HepG2 (cell line): ENCODE data around the gene PEMT. TPM values are rescaled to one million over a fixed set of nuclear protein-coding genes. Genes with fewer than 3 reads are reported as not detected.

Experiments
- CBX1 ChIP-seq: IDR thresholded peaks from one replicate; pipeline ENCODE4 v1.6.1; 2016; ENCODE audit warnings: antibody characterized with exemption, low read depth
- GATAD1 ChIP-seq: IDR thresholded peaks from 2 replicates; pipeline ENCODE4 v1.6.1; 2016; ENCODE audit warnings: missing genetic modification reagents, missing compliant biosample characterization
- HMGA1 ChIP-seq: sonication (generic); formaldehyde crosslinking; conservative IDR thresholded peaks from 2 replicates; pipeline ENCODE4 v1.4.0; 2020; ENCODE audit warnings: missing genetic modification reagents
- MED13 ChIP-seq: sonication (generic); formaldehyde crosslinking; IDR thresholded peaks from 2 replicates; pipeline ENCODE4 v1.5.0; 2020; ENCODE audit warnings: missing genetic modification reagents
- MEIS1 ChIP-seq: sonication (generic); formaldehyde crosslinking; IDR thresholded peaks from 2 replicates; pipeline ENCODE4 v1.9.0; 2021; ENCODE audit warnings: mild to moderate bottlenecking, missing genetic modification reagents, moderate library complexity, borderline replicate concordance
- NAIF1 ChIP-seq: sonication (generic); formaldehyde crosslinking; IDR thresholded peaks from 2 replicates; pipeline ENCODE4 v1.5.0; 2020; ENCODE audit warnings: mild to moderate bottlenecking, missing genetic modification reagents, borderline replicate concordance
- NCOA1 ChIP-seq: sonication (generic); formaldehyde crosslinking; IDR thresholded peaks from 2 replicates; pipeline ENCODE4 v1.9.0; 2021; ENCODE audit warnings: missing genetic modification reagents
- NFYB ChIP-seq: sonication (generic); formaldehyde crosslinking; IDR thresholded peaks from 2 replicates; pipeline ENCODE4 v1.4.0; 2020; ENCODE audit warnings: missing genetic modification reagents
- NKX3-1 ChIP-seq: sonication (generic); formaldehyde crosslinking; IDR thresholded peaks from 2 replicates; pipeline ENCODE4 v1.5.0; 2020; ENCODE audit warnings: missing genetic modification reagents
- PREB ChIP-seq: sonication (generic); formaldehyde crosslinking; IDR thresholded peaks from 2 replicates; pipeline ENCODE4 v1.4.0; 2020; ENCODE audit warnings: missing genetic modification reagents
- RAD51 ChIP-seq: fragments of 450-650 bp; IDR thresholded peaks from 2 replicates; pipeline ENCODE4 v1.6.1; 2016; ENCODE audit warnings: borderline replicate concordance
- SMC3 ChIP-seq: IDR thresholded peaks from 2 replicates; pipeline ENCODE4 v1.6.1; 2011; ENCODE audit warnings: low read length, improper control_type of control experiment
- TARDBP ChIP-seq: sonication (generic); formaldehyde crosslinking; IDR thresholded peaks from 2 replicates; pipeline ENCODE4 v1.8.0; 2022; ENCODE audit warnings: mild to moderate bottlenecking, missing genetic modification reagents
- ZBTB38 ChIP-seq: sonication (generic); formaldehyde crosslinking; IDR thresholded peaks from 2 replicates; pipeline ENCODE4 v1.5.1; 2020; ENCODE audit warnings: mild to moderate bottlenecking, missing genetic modification reagents
- ZFP41 ChIP-seq: sonication (generic); formaldehyde crosslinking; IDR thresholded peaks from 2 replicates; pipeline ENCODE4 v1.4.0; 2020; ENCODE audit warnings: mild to moderate bottlenecking, missing genetic modification reagents, borderline replicate concordance
- ZFX ChIP-seq: sonication (generic); formaldehyde crosslinking; IDR thresholded peaks from 2 replicates; pipeline ENCODE4 v1.4.0; 2020; ENCODE audit warnings: mild to moderate bottlenecking, low read depth, missing genetic modification reagents, moderate library complexity
- ZNF335 ChIP-seq: sonication (generic); formaldehyde crosslinking; IDR thresholded peaks from 2 replicates; pipeline ENCODE4 v1.4.0; 2020; ENCODE audit warnings: missing genetic modification reagents
- ZNF343 ChIP-seq: sonication (generic); formaldehyde crosslinking; IDR thresholded peaks from 2 replicates; pipeline ENCODE4 v1.4.0; 2020; ENCODE audit warnings: mild to moderate bottlenecking, missing genetic modification reagents
- ZNF572 ChIP-seq: sonication (generic); formaldehyde crosslinking; IDR thresholded peaks from 2 replicates; pipeline ENCODE4 v1.5.1; 2020; ENCODE audit warnings: mild to moderate bottlenecking, missing genetic modification reagents
- ZNF713 ChIP-seq: sonication (generic); formaldehyde crosslinking; IDR thresholded peaks from 2 replicates; pipeline ENCODE4 v1.4.0; 2020; ENCODE audit warnings: mild to moderate bottlenecking, missing genetic modification reagents
- ZNF792 ChIP-seq: IDR thresholded peaks from 2 replicates; pipeline ENCODE4 v1.6.1; 2016
- polyA plus RNA-seq, 8 experiments: library from polyadenylated mRNA; depleted of rRNA in 3 of 8; stranded (reverse) in 7 of 8; unstranded in 1 of 8; fragments of >200 nt; fragmentation: Illumina TruSeq in 4 of 8; extraction: Trizol in 4 of 8; gene quantifications; 2 replicates each; pipeline versions ENCODE4 v1.2.1 to v1.2.3, GENCODE V29; 2011 to 2016; ENCODE audit warnings: low read depth in 4 of 8, missing spikeins in 1 of 8, mixed read lengths in 1 of 8; ENCODE audit not compliant: insufficient read depth in 1 of 8
- total RNA-seq, 5 experiments: library from RNA; depleted of rRNA; stranded (reverse); fragments of >200 nt; fragmentation: Illumina TruSeq; extraction: Trizol; gene quantifications; 2 replicates each; pipeline ENCODE4 v1.2.3, GENCODE V29; 2016; ENCODE audit warnings: low read depth in 1 of 5
- TF ChIP-seq, protein P1 (sequence below): sonication (generic); formaldehyde crosslinking; IDR thresholded peaks from 2 replicates; pipeline ENCODE4 v1.9.0; 2021; ENCODE audit warnings: mild to moderate bottlenecking, missing genetic modification reagents
- TF ChIP-seq, protein P2 (sequence below): sonication (generic); formaldehyde crosslinking; IDR thresholded peaks from 2 replicates; pipeline ENCODE4 v1.8.0; 2022; ENCODE audit warnings: missing genetic modification reagents, mild to moderate bottlenecking, inconsistent platforms, borderline replicate concordance

PEMT gene
- total and polyA plus RNA-seq, 2 of the 13 experiments (the other 11 are each of a cell fraction or from before 2014, with no cell fraction given) = 31.7 to 43.6 TPM

GRCh38 chr17:17462048-17462824 is 129.3 kb downstream of the PEMT start (continued):
- TF ChIP-seq PREB (CRISPR knock-in tag) (no peak), CBX1 (no peak), SMC3 (no peak), ZFX (CRISPR knock-in tag) (peak; percentile 53; the same call in 1 of the 2 replicates), NCOA1 (CRISPR knock-in tag) (no peak), NKX3-1 (no peak), ZNF713 (CRISPR knock-in tag) (no peak), NFYB (CRISPR knock-in tag) (0 out of 2 replicates have a peak, but pooled peaks have one; percentile 9), MEIS1 (CRISPR knock-in tag) (no peak), ZNF343 (CRISPR knock-in tag) (no peak), RAD51 (no peak), ZBTB38 (CRISPR knock-in tag) (0 out of 2 replicates have a peak, but pooled peaks have one; percentile 87), MED13 (no peak), ZNF572 (CRISPR knock-in tag) (peak; percentile 74; the same call in 1 of the 2 replicates), ZNF335 (CRISPR knock-in tag) (no peak), HMGA1 (CRISPR knock-in tag) (no peak), ZFP41 (no peak), ZNF792 (CRISPR knock-in tag) (peak; percentile 21; the same call in 1 of the 2 replicates), GATAD1 (CRISPR knock-in tag) (peak; percentile 42; the same call in 1 of the 2 replicates), TARDBP (peak; percentile 84; the same call in 1 of the 2 replicates), NAIF1 (CRISPR knock-in tag) (no peak)
- TF ChIP-seq, protein P1, sequence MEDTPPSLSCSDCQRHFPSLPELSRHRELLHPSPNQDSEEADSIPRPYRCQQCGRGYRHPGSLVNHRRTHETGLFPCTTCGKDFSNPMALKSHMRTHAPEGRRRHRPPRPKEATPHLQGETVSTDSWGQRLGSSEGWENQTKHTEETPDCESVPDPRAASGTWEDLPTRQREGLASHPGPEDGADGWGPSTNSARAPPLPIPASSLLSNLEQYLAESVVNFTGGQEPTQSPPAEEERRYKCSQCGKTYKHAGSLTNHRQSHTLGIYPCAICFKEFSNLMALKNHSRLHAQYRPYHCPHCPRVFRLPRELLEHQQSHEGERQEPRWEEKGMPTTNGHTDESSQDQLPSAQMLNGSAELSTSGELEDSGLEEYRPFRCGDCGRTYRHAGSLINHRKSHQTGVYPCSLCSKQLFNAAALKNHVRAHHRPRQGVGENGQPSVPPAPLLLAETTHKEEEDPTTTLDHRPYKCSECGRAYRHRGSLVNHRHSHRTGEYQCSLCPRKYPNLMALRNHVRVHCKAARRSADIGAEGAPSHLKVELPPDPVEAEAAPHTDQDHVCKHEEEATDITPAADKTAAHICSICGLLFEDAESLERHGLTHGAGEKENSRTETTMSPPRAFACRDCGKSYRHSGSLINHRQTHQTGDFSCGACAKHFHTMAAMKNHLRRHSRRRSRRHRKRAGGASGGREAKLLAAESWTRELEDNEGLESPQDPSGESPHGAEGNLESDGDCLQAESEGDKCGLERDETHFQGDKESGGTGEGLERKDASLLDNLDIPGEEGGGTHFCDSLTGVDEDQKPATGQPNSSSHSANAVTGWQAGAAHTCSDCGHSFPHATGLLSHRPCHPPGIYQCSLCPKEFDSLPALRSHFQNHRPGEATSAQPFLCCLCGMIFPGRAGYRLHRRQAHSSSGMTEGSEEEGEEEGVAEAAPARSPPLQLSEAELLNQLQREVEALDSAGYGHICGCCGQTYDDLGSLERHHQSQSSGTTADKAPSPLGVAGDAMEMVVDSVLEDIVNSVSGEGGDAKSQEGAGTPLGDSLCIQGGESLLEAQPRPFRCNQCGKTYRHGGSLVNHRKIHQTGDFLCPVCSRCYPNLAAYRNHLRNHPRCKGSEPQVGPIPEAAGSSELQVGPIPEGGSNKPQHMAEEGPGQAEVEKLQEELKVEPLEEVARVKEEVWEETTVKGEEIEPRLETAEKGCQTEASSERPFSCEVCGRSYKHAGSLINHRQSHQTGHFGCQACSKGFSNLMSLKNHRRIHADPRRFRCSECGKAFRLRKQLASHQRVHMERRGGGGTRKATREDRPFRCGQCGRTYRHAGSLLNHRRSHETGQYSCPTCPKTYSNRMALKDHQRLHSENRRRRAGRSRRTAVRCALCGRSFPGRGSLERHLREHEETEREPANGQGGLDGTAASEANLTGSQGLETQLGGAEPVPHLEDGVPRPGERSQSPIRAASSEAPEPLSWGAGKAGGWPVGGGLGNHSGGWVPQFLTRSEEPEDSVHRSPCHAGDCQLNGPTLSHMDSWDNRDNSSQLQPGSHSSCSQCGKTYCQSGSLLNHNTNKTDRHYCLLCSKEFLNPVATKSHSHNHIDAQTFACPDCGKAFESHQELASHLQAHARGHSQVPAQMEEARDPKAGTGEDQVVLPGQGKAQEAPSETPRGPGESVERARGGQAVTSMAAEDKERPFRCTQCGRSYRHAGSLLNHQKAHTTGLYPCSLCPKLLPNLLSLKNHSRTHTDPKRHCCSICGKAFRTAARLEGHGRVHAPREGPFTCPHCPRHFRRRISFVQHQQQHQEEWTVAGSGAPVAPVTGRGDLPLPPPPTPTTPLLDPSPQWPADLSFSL (CRISPR knock-in tag) = no peak
- TF ChIP-seq, protein P2, sequence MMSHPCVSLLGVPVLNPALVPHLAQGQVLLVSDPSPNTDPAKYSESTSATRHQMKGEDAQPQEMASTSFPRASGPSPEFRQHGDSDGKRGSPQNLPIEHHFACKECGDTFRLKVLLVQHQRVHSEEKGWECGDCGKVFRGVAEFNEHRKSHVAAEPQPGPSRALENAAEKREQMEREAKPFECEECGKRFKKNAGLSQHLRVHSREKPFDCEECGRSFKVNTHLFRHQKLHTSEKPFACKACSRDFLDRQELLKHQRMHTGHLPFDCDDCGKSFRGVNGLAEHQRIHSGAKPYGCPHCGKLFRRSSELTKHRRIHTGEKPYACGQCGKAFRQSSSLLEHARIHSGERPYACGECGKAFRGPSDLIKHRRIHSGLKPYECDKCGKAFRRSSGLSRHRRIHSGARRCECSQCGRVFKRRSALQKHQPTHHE = no peak
